ENCODE results near the gene HOXA6. TPM values are rescaled to one million over a fixed set of nuclear protein-coding genes. Genes with fewer than 3 reads are reported as not detected.

HOXA6 gene
- total RNA-seq, 1 experiment from 2014 or later: 3.4 TPM

- H3K27me3 ChIP-seq (ENCODE audit: low read length): no peaks in the 10 kb centered on the region
Observed at GRCh38 chr7:27145165-27145913, 2.2 kb downstream of the HOXA6 start.

GRCh38 chr7:27144781-27145164 lies 2.8 kb downstream of the HOXA6 start:
- peaks cover 29% of the 10 kb centered on the region for H3K79me2 ChIP-seq (ENCODE audit: low read length)

More at GRCh38 chr7:27145165-27145913, 2.2 kb downstream of the HOXA6 start:
- H3K9ac ChIP-seq (ENCODE audit: low read length): no peak overlapping the region
- H3K4me1 ChIP-seq (ENCODE audit: low read length): peaks cover 16% of the 10 kb centered on the region
- H3K4me2 ChIP-seq (ENCODE audit: low read depth, low read length, poor library complexity, severe bottlenecking): no peak overlapping the region
- peaks cover 11% of the 10 kb centered on the region; the same call in 1 of the 2 replicates for H3K36me3 ChIP-seq (ENCODE audit: insufficient read depth, low read length)
- no peak overlapping the region for H3K27ac ChIP-seq (ENCODE audit: low read length)
- H4K20me1 ChIP-seq (ENCODE audit: insufficient read depth, low read depth, low read length): no peaks in the 10 kb centered on the region
- no peaks in the 10 kb centered on the region for H3K9me2 ChIP-seq (replicated peaks; ENCODE audit: insufficient read depth, low read length)
- H2AFZ ChIP-seq (ENCODE audit: low read length): no peak overlapping the region
- H3K4me3 ChIP-seq (ENCODE audit: low read length): no peak overlapping the region
- DNase-seq: no peak
- no peaks in the 10 kb centered on the region for H3K9me3 ChIP-seq (ENCODE audit: low read length)
- peaks cover 35% of the 10 kb centered on the region for H3K79me2 ChIP-seq (ENCODE audit: low read length)

GRCh38 chr7:27143950-27144780 lies 3.4 kb downstream of the HOXA6 start:
- peaks cover 23% of the 10 kb centered on the region for H3K79me2 ChIP-seq (ENCODE audit: low read length)
- H3K4me2 ChIP-seq (ENCODE audit: low read depth, low read length, poor library complexity, severe bottlenecking): no peak overlapping the region
- no peaks in the 10 kb centered on the region for H3K9me3 ChIP-seq (ENCODE audit: low read length)
- H3K27me3 ChIP-seq (ENCODE audit: low read length): no peaks in the 10 kb centered on the region
- no peak overlapping the region for H2AFZ ChIP-seq (ENCODE audit: low read length)
- peaks cover 11% of the 10 kb centered on the region; the same call in 1 of the 2 replicates for H3K36me3 ChIP-seq (ENCODE audit: insufficient read depth, low read length)
- H3K4me1 ChIP-seq (ENCODE audit: low read length): peaks cover 13% of the 10 kb centered on the region
- H4K20me1 ChIP-seq (ENCODE audit: insufficient read depth, low read depth, low read length): no peaks in the 10 kb centered on the region
- no peaks in the 10 kb centered on the region for H3K9me2 ChIP-seq (replicated peaks; ENCODE audit: insufficient read depth, low read length)
- no peak overlapping the region for H3K27ac ChIP-seq (ENCODE audit: low read length)
- no peak overlapping the region for H3K9ac ChIP-seq (ENCODE audit: low read length)
- no peak for DNase-seq
- H3K4me3 ChIP-seq (ENCODE audit: low read length): no peak overlapping the region

More at GRCh38 chr7:27144781-27145164, 2.8 kb downstream of the HOXA6 start:
- H3K9me2 ChIP-seq (replicated peaks; ENCODE audit: insufficient read depth, low read length): no peaks in the 10 kb centered on the region
- DNase-seq: no peak
- H3K4me2 ChIP-seq (ENCODE audit: low read depth, low read length, poor library complexity, severe bottlenecking): no peak overlapping the region
- no peak overlapping the region for H3K4me3 ChIP-seq (ENCODE audit: low read length)
- peaks cover 16% of the 10 kb centered on the region for H3K4me1 ChIP-seq (ENCODE audit: low read length)
- no peaks in the 10 kb centered on the region for H3K9me3 ChIP-seq (ENCODE audit: low read length)
- no peak overlapping the region for H3K27ac ChIP-seq (ENCODE audit: low read length)
- H2AFZ ChIP-seq (ENCODE audit: low read length): no peak overlapping the region
- H3K27me3 ChIP-seq (ENCODE audit: low read length): no peaks in the 10 kb centered on the region
- no peak overlapping the region for H3K9ac ChIP-seq (ENCODE audit: low read length)
- no peaks in the 10 kb centered on the region for H4K20me1 ChIP-seq (ENCODE audit: insufficient read depth, low read depth, low read length)
- H3K36me3 ChIP-seq (ENCODE audit: insufficient read depth, low read length): peaks cover 11% of the 10 kb centered on the region; the same call in 1 of the 2 replicates

DNA sequence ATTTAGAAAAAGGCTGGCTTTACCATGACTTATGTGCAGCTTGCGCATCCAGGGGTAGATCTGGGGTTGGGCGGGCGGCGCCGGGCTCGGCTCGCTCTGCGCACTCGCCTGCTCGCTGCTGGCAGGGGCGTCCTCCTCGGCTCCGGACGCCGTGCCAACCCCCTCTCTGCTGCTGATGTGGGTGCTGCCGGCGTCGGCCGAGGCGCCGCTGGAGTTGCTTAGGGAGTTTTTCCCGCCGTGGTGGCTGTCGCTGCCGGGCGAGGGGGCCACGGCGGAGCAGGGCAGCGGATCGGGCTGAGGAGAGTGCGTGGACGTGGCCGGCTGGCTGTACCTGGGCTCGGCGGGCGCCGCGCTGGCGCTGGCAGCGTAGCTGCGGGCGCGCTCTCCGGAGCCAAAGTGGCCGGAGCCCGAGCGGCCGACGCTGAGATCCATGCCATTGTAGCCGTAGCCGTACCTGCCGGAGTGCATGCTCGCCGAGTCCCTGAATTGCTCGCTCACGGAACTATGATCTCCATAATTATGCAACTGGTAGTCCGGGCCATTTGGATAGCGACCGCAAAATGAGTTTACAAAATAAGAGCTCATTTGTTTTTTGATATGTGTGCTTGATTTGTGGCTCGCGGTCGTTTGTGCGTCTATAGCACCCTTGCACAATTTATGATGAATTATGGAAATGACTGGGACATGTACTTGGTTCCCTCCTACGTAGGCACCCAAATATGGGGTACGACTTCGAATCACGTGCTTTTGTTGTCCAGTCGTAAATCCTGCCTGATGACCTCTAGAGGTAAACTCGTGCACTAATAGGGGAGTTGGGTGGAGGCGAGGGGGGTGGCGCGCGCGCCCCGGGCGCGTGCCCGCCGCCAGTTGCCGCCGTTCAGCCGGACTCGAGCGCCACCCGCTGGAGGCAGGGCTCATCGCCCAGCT lies 4.3 kb downstream of the HOXA6 start, which contains the start of gene HOXA5:
Gene HOXA5, minus strand, starts transcription at position 659 of the 927 bp plus-strand sequence. Its CDS starts 74 bp downstream, at position 585.
- Histone ChIP-seq H3K4me1 (ENCODE audit: low read length) (peaks cover 4% of the 10 kb centered on the region), H3K27me3 (ENCODE audit: low read length) (no peaks in the 10 kb centered on the region), H3K79me2 (ENCODE audit: low read length) (peaks cover 14% of the 10 kb centered on the region), H3K9me2 (replicated peaks; ENCODE audit: insufficient read depth, low read length) (no peaks in the 10 kb centered on the region), H3K9ac (ENCODE audit: low read length) (no peak within 1 kb of the TSS), H3K4me2 (ENCODE audit: low read depth, low read length, poor library complexity, severe bottlenecking) (no peak within 1 kb of the TSS), H3K4me3 (ENCODE audit: low read length) (no peak within 1 kb of the TSS), H3K36me3 (ENCODE audit: insufficient read depth, low read length) (peaks cover 13% of the 10 kb centered on the region; the same call in 1 of the 2 replicates), H4K20me1 (ENCODE audit: insufficient read depth, low read depth, low read length) (no peaks in the 10 kb centered on the region), H3K9me3 (ENCODE audit: low read length) (no peaks in the 10 kb centered on the region), H2AFZ (ENCODE audit: low read length) (no peak within 1 kb of the TSS), H3K27ac (ENCODE audit: low read length) (no peak within 1 kb of the TSS)
- no peak for DNase-seq

DNA sequence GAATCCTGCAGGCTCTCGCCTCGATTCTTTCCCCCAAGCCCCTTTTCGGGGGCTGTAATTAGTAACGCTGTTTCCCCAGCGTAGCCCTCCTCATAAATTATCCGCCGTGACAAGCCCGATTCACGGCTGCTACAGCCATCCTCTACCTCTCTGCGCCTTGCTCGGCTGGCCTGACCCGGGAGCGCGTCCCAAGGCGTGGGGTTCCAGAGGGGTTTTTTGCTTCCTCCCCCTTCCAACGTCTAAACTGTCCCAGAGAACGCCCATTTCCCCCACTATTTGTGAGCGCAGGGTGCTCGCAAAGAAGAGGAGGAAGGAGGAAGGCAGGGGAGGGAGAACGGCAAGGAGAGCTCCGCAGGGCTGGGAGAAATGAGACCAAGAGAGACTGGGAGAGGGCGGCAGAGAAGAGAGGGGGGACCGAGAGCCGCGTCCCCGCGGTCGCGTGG lies 5.0 kb downstream of the HOXA6 start:
- Histone ChIP-seq H4K20me1 (ENCODE audit: insufficient read depth, low read depth, low read length) (no peaks in the 10 kb centered on the region), H3K4me2 (ENCODE audit: low read depth, low read length, poor library complexity, severe bottlenecking) (no peak overlapping the region), H3K4me1 (ENCODE audit: low read length) (no peaks in the 10 kb centered on the region), H3K36me3 (ENCODE audit: insufficient read depth, low read length) (peaks cover 19% of the 10 kb centered on the region; the same call in 1 of the 2 replicates), H3K27ac (ENCODE audit: low read length) (no peak overlapping the region), H3K79me2 (ENCODE audit: low read length) (peaks cover 10% of the 10 kb centered on the region; the same call in 1 of the 2 replicates), H2AFZ (ENCODE audit: low read length) (no peak overlapping the region), H3K9ac (ENCODE audit: low read length) (no peak overlapping the region), H3K27me3 (ENCODE audit: low read length) (no peaks in the 10 kb centered on the region), H3K9me2 (replicated peaks; ENCODE audit: insufficient read depth, low read length) (no peaks in the 10 kb centered on the region), H3K9me3 (ENCODE audit: low read length) (no peaks in the 10 kb centered on the region), H3K4me3 (ENCODE audit: low read length) (no peak overlapping the region)
- no peak for DNase-seq

DNA sequence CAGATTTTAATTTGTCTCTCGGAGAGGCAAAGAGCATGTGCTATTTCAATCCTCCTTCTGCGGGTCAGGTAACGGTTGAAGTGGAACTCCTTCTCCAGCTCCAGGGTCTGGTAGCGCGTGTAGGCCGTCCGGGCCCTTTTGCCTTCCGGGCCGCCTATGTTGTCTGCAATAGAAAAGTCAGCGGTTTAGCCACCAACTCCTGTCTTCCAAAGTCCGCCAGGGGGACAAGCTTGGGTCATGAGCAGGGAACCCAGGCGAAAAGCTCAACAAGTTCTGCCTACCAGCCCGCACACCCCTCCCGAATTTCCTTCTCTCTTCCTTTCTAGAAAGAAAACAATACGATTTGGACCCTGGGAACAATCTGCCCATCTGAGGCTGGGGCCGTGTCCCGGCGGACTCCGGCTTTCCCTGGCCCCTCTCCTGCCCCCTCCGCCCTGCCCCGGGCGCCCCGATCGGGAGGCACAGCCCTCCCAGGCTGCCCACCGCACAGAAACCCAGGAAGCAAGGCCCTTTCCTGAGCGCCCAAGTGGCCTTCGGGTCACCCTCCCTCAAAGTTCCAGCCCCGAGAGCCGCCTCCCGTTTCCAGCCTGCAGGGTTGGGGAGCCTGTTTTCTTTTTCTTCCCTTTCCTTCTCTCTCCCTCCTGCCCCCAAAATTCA lies 5.5 kb downstream of the HOXA6 start:
- H3K27ac ChIP-seq (ENCODE audit: low read length): no peak overlapping the region
- H3K9me3 ChIP-seq (ENCODE audit: low read length): no peaks in the 10 kb centered on the region
- H3K9ac ChIP-seq (ENCODE audit: low read length): no peak overlapping the region
- no peak overlapping the region for H2AFZ ChIP-seq (ENCODE audit: low read length)
- H3K4me3 ChIP-seq (ENCODE audit: low read length): no peak overlapping the region
- no peaks in the 10 kb centered on the region for H3K4me1 ChIP-seq (ENCODE audit: low read length)
- peaks cover 7% of the 10 kb centered on the region; the same call in 1 of the 2 replicates for H3K79me2 ChIP-seq (ENCODE audit: low read length)
- H3K27me3 ChIP-seq (ENCODE audit: low read length): no peaks in the 10 kb centered on the region
- H4K20me1 ChIP-seq (ENCODE audit: insufficient read depth, low read depth, low read length): no peaks in the 10 kb centered on the region
- H3K9me2 ChIP-seq (replicated peaks; ENCODE audit: insufficient read depth, low read length): no peaks in the 10 kb centered on the region
- DNase-seq: no peak
- peaks cover 20% of the 10 kb centered on the region; the same call in 1 of the 2 replicates for H3K36me3 ChIP-seq (ENCODE audit: insufficient read depth, low read length)
- H3K4me2 ChIP-seq (ENCODE audit: low read depth, low read length, poor library complexity, severe bottlenecking): no peak overlapping the region

- Histone ChIP-seq H2AFZ (ENCODE audit: low read length) (no peak overlapping the region), H3K9ac (ENCODE audit: low read length) (no peak overlapping the region), H3K4me3 (ENCODE audit: low read length) (no peak overlapping the region), H3K79me2 (ENCODE audit: low read length) (peaks cover 5% of the 10 kb centered on the region; the same call in 1 of the 2 replicates), H3K9me3 (ENCODE audit: low read length) (no peaks in the 10 kb centered on the region), H3K4me2 (ENCODE audit: low read depth, low read length, poor library complexity, severe bottlenecking) (no peak overlapping the region), H3K9me2 (replicated peaks; ENCODE audit: insufficient read depth, low read length) (no peaks in the 10 kb centered on the region), H3K27me3 (ENCODE audit: low read length) (no peaks in the 10 kb centered on the region), H3K4me1 (ENCODE audit: low read length) (no peaks in the 10 kb centered on the region), H4K20me1 (ENCODE audit: insufficient read depth, low read depth, low read length) (no peaks in the 10 kb centered on the region), H3K36me3 (ENCODE audit: insufficient read depth, low read length) (peaks cover 20% of the 10 kb centered on the region; the same call in 1 of the 2 replicates), H3K27ac (ENCODE audit: low read length) (no peak overlapping the region)
- DNase-seq: no peak
Observed at GRCh38 chr7:27141137-27141922, 6.2 kb downstream of the HOXA6 start.
